Glutamatergic neuron (in vitro differentiated cells): Measurements from ENCODE around the gene CHMP6. TPM values are rescaled to one million over a fixed set of nuclear protein-coding genes. Genes with fewer than 3 reads are reported as not detected.
A peak's percentile ranks its signal among the peaks of the same experiment; 100 is the strongest.

Experiments used
- DNase-seq: peaks from one replicate; pipeline ENCODE4 v3.0.0; 2022
- H3K27ac Mint-ChIP-seq: one replicate; pipeline ENCODE4 v1.8.0; 2020; ENCODE audit warnings: mild to moderate bottlenecking, mixed read lengths, inconsistent platforms; ENCODE audit not compliant: unreplicated experiment
- H3K27me3 Mint-ChIP-seq: one replicate; pipeline ENCODE4 v1.8.0; 2020; ENCODE audit warnings: mild to moderate bottlenecking, moderate library complexity, mixed read lengths, inconsistent platforms; ENCODE audit not compliant: unreplicated experiment
- H3K36me3 Mint-ChIP-seq: one replicate; pipeline ENCODE4 v1.8.0; 2020; ENCODE audit warnings: mild to moderate bottlenecking, mixed read lengths, inconsistent platforms; ENCODE audit not compliant: unreplicated experiment
- H3K4me1 Mint-ChIP-seq: one replicate; pipeline ENCODE4 v1.8.0; 2020; ENCODE audit warnings: mild to moderate bottlenecking, low read depth, mixed read lengths, inconsistent platforms; ENCODE audit not compliant: unreplicated experiment
- H3K4me3 Mint-ChIP-seq: one replicate; pipeline ENCODE4 v1.8.0; 2020; ENCODE audit warnings: mild to moderate bottlenecking, mixed read lengths, inconsistent platforms; ENCODE audit not compliant: unreplicated experiment
- H3K9me3 Mint-ChIP-seq: one replicate; pipeline ENCODE4 v1.8.0; 2020; ENCODE audit warnings: mild to moderate bottlenecking, moderate library complexity, mixed read lengths, inconsistent platforms; ENCODE audit not compliant: unreplicated experiment
- total RNA-seq: library from RNA; stranded (reverse); fragmentation: NEBNext Ultra II Directional; extraction: Animal tissue kit (Norgen Biotek cat#: 25700); gene quantifications from one replicate; pipeline ENCODE4 v1.2.1, GENCODE V29; 2021; ENCODE audit not compliant: unreplicated experiment
- TF ChIP-seq, protein P1 (sequence below): fragments of 200-600 bp; sonication (generic); IDR thresholded peaks from one replicate; pipeline ENCODE4 v1.5.0; 2021; ENCODE audit not compliant: partially characterized antibody, unreplicated experiment

CHMP6 gene
- total RNA-seq, 1 donor from 2014 or later: 24.3 TPM

DNA sequence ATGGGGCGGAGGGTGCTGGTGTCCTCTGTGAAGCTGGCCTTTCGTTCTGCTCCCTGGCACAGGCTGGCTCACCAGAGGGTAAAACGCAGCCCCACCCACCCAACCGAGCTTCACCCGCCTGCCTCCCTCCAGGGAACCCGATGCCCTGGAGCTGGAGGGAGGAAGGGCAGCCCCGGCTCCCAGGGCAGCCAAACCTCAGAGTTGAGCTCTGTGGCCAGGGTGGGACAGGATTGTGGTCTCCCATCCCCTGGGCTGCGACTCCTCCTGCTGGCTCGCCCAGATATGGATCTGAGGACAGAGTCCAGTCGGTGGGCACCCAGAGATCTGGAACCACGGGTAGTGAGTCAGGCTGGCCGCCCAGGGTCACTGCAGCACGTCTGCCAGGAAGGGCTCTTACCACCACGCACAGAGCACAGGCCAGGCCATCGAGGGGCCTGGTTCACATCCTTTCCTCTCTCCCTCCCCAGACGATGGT, 42.6 kb upstream of the CHMP6 start:
- Mint-ChIP-seq H3K27ac (no peak overlapping the region), H3K9me3 (peaks cover 7% of the 10 kb centered on the region), H3K4me3 (no peak overlapping the region), H3K36me3 (peaks cover 18% of the 10 kb centered on the region), H3K4me1 (peaks cover 5% of the 10 kb centered on the region), H3K27me3 (peaks cover 6% of the 10 kb centered on the region)
- TF ChIP-seq, protein P1, sequence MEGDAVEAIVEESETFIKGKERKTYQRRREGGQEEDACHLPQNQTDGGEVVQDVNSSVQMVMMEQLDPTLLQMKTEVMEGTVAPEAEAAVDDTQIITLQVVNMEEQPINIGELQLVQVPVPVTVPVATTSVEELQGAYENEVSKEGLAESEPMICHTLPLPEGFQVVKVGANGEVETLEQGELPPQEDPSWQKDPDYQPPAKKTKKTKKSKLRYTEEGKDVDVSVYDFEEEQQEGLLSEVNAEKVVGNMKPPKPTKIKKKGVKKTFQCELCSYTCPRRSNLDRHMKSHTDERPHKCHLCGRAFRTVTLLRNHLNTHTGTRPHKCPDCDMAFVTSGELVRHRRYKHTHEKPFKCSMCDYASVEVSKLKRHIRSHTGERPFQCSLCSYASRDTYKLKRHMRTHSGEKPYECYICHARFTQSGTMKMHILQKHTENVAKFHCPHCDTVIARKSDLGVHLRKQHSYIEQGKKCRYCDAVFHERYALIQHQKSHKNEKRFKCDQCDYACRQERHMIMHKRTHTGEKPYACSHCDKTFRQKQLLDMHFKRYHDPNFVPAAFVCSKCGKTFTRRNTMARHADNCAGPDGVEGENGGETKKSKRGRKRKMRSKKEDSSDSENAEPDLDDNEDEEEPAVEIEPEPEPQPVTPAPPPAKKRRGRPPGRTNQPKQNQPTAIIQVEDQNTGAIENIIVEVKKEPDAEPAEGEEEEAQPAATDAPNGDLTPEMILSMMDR: no peak
- DNase-seq: peak; percentile 19

DNA sequence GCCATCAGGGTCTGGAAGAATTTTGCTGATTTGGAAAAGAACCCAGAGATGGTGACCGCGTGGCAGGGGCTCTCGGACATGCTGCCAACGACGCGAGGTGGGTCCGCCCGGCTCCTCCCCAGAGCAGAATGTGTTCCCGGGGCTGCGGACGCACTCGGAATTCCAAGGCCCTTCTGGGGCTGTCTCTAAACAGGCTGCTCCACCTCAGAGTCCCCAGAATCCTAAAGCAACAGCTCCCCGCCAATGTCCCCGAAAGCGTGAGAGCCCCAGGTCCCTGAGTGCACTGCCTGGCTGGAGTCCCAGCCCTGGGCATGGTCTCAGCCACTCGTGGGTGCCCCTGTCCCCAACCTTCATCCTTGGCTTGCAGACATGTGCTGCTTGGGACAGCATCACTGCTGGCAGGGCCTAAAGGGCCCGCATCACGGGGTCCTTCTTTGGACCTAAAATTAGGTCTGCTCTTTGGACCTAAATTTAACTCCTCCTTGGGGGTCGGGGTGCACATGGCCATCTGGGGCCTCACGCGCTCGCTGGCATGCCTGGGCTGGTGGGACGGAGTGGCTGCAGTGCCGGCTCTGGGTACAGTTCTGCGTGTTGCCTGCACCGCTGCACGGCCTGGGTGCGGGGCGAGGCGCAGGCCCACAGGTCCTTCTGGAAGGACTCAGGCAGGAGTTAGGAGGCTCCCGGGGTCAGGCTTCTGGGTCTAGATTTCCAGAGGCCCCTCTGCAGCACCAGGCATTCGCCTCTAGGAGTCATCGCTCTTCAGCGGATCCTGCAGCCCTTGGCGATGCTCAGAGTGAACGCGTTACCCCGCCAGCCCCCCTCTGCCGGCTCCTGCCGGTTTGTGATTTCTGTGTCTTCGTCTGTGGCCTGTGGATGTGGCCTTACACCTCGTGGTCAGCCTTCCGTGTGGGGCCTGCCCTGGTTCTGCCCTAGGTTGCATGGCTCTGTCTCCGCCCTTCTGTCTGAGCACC, 41.9 kb upstream of the CHMP6 start:
- DNase-seq: peak; percentile 7
- H3K9me3 Mint-ChIP-seq: peaks cover 8% of the 10 kb centered on the region
- no peak overlapping the region for H3K4me3 Mint-ChIP-seq
- TF ChIP-seq, protein P1: no peak
- H3K27me3 Mint-ChIP-seq: peaks cover 2% of the 10 kb centered on the region
- no peak overlapping the region for H3K27ac Mint-ChIP-seq
- H3K4me1 Mint-ChIP-seq: no peaks in the 10 kb centered on the region
- H3K36me3 Mint-ChIP-seq: peaks cover 14% of the 10 kb centered on the region

- Mint-ChIP-seq H3K36me3 (peaks cover 19% of the 10 kb centered on the region), H3K27me3 (peaks cover 2% of the 10 kb centered on the region), H3K27ac (no peak overlapping the region), H3K9me3 (peaks cover 11% of the 10 kb centered on the region), H3K4me3 (no peak overlapping the region), H3K4me1 (no peaks in the 10 kb centered on the region)
- TF ChIP-seq, protein P1: no peak
- DNase-seq: no peak
These were observed 41.0 kb upstream of the CHMP6 start for GRCh38 chr17:80950466-80951120.

DNA sequence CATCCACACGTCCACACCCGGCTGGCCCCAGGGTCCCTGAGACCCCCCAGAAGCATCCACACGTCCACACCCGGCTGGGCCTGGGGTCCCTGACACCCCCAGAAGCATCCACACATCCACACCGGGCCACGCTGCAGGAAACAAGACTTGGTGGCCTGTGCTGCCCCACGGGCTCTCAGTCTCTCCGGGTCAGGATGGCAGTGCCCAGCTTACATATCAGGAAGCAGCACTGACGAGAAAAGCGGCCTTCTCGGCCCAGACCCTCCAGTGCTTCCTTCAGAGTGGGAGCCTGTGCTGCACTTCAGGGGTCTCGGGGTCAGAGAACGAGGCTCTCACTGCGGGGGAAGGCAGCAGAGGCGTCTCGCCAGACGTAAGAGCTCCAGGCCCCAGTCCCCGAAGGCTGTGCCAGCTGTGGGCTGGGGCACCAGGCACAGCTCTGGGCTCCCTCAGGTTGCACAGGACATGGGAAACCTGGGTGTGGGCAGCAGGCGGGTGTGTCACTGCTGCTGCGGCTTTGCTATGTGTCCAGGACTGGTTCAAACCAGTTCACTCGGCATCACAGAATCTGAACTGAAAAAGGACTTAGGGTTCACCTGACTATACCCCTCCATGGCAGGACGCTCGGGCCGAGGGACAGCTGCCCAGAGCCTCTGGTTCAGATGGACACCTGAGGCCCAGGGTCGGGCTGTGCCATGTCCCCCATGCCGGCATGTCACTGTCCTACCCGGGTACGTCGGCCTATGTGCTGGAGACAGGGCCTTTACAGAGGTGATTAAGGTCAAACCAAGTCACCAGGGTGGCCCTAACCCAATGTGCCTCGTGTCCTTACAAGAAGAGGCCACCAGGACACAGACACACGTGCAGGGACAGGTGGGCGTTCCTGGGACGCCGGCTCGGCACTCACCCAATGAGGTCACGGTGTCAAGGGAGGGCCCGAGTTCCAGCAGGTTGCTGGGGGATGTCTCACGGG, 40.2 kb upstream of the CHMP6 start:
- peaks cover 2% of the 10 kb centered on the region for H3K27me3 Mint-ChIP-seq
- H3K4me3 Mint-ChIP-seq: no peak overlapping the region
- TF ChIP-seq, protein P1: no peak
- DNase-seq: no peak
- no peak overlapping the region for H3K27ac Mint-ChIP-seq
- H3K36me3 Mint-ChIP-seq: peaks cover 11% of the 10 kb centered on the region
- H3K4me1 Mint-ChIP-seq: no peaks in the 10 kb centered on the region
- H3K9me3 Mint-ChIP-seq: peaks cover 8% of the 10 kb centered on the region
